CD14-positive monocyte (primary cell): Measurements from ENCODE around the gene TNNT1. TPM values are rescaled to one million over a fixed set of nuclear protein-coding genes. Genes with fewer than 3 reads are reported as not detected.

Source experiments
- DNase-seq, 3 donors: peaks; one replicate each; pipeline ENCODE4 v3.0.0-alpha.2; 2011 to 2022
- H2AFZ ChIP-seq: 2 replicates; pipeline ENCODE4 v1.6.0; 2012; ENCODE audit warnings: mild to moderate bottlenecking, low read depth, low read length, inconsistent platforms; ENCODE audit not compliant: insufficient read depth, poor library complexity, severe bottlenecking
- H3K27ac ChIP-seq, 2 donors: 1 replicate in 1 of 2; 2 replicates in 1 of 2; pipeline ENCODE4 v1.5.1; 2012 to 2013; ENCODE audit warnings: low read length in 2 of 2, control low read depth in 1 of 2, inconsistent platforms in 1 of 2, low read depth in 1 of 2, mild to moderate bottlenecking in 1 of 2
- H3K27me3 ChIP-seq, 2 donors: one replicate each; pipeline versions ENCODE4 v1.6.0 to v1.6.1; 2011 to 2013; ENCODE audit warnings: low read length in 2 of 2; ENCODE audit not compliant: control insufficient read depth in 2 of 2, insufficient read depth in 2 of 2
- H3K36me3 ChIP-seq, 2 donors: replicated peaks in 1 of 2; 1 replicate in 1 of 2; 2 replicates in 1 of 2; pipeline versions ENCODE4 v1.5.1 to v1.6.1; 2012 to 2013; ENCODE audit warnings: low read length in 2 of 2, control low read depth in 1 of 2, inconsistent platforms in 1 of 2, mild to moderate bottlenecking in 1 of 2; ENCODE audit not compliant: insufficient read depth in 2 of 2, control insufficient read depth in 1 of 2
- H3K4me1 ChIP-seq, 2 donors: 1 replicate in 1 of 2; 2 replicates in 1 of 2; pipeline versions ENCODE4 v1.5.1 to v1.6.1; 2012 to 2013; ENCODE audit warnings: low read length in 2 of 2, control low read depth in 1 of 2, inconsistent platforms in 1 of 2, mild to moderate bottlenecking in 1 of 2, moderate library complexity in 1 of 2; ENCODE audit not compliant: insufficient read depth in 2 of 2, control insufficient read depth in 1 of 2
- H3K4me2 ChIP-seq: replicated peaks from 2 replicates; pipeline ENCODE3; 2012; ENCODE audit warnings: low read length, moderate library complexity, mild to moderate bottlenecking; ENCODE audit not compliant: poor library complexity, severe bottlenecking; ENCODE audit errors: extremely low read depth
- H3K4me3 ChIP-seq, 3 experiments: fragments of 200-600 bp in 1 of 3; sonication (generic) in 1 of 3; replicated peaks in 1 of 3; 1 replicate in 2 of 3; 2 replicates in 1 of 3; pipeline ENCODE4 v1.5.1; 2011 to 2013; ENCODE audit warnings: low read length in 3 of 3, mild to moderate bottlenecking in 3 of 3, control low read depth in 2 of 3, low read depth in 2 of 3, inconsistent platforms in 1 of 3, moderate library complexity in 1 of 3
- H3K79me2 ChIP-seq: 2 replicates; pipeline ENCODE4 v1.6.0; 2012; ENCODE audit warnings: mild to moderate bottlenecking, control low read depth, inconsistent platforms, low read length, moderate library complexity; ENCODE audit not compliant: insufficient read depth
- H3K9ac ChIP-seq: 2 replicates; pipeline ENCODE4 v1.6.0; 2017; ENCODE audit warnings: low read length, mild to moderate bottlenecking; ENCODE audit not compliant: insufficient read depth, poor library complexity, severe bottlenecking
- H3K9me3 ChIP-seq, 2 donors: replicated peaks in 1 of 2; 1 replicate in 1 of 2; 2 replicates in 1 of 2; pipeline versions ENCODE4 v1.5.1 to v1.6.1; 2012 to 2013; ENCODE audit warnings: low read length in 2 of 2, control low read depth in 1 of 2; ENCODE audit not compliant: control insufficient read depth in 1 of 2, insufficient read depth in 1 of 2
- H4K20me1 ChIP-seq: 2 replicates; pipeline ENCODE4 v1.6.0; 2012; ENCODE audit warnings: mild to moderate bottlenecking, low read length, control low read depth, moderate library complexity; ENCODE audit not compliant: insufficient read depth
- H3K27ac Mint-ChIP-seq, 7 donors: one replicate each; pipeline ENCODE4 v1.8.0; 2020; ENCODE audit warnings: mild to moderate bottlenecking in 7 of 7, mixed read lengths in 7 of 7, moderate library complexity in 6 of 7, inconsistent platforms in 2 of 7
- H3K27me3 Mint-ChIP-seq, 3 donors: one replicate each; pipeline ENCODE4 v1.8.0; 2021 to 2022; ENCODE audit warnings: low read depth in 3 of 3, mild to moderate bottlenecking in 3 of 3, mixed read lengths in 3 of 3, moderate library complexity in 3 of 3, inconsistent platforms in 1 of 3
- H3K36me3 Mint-ChIP-seq, 2 donors: one replicate each; pipeline ENCODE4 v1.8.0; 2020; ENCODE audit warnings: mixed read lengths in 2 of 2, inconsistent platforms in 1 of 2, mild to moderate bottlenecking in 1 of 2
- H3K4me1 Mint-ChIP-seq: one replicate; pipeline ENCODE4 v1.8.0; 2020; ENCODE audit warnings: mild to moderate bottlenecking, mixed read lengths
- H3K4me3 Mint-ChIP-seq, 2 donors: one replicate each; pipeline ENCODE4 v1.8.0; 2020; ENCODE audit warnings: mild to moderate bottlenecking in 2 of 2, mixed read lengths in 2 of 2, moderate library complexity in 1 of 2
- H3K9me3 Mint-ChIP-seq, 7 donors: one replicate each; pipeline ENCODE4 v1.8.0; 2020 to 2022; ENCODE audit warnings: mixed read lengths in 7 of 7, mild to moderate bottlenecking in 6 of 7, moderate library complexity in 6 of 7, inconsistent platforms in 2 of 7
- CTCF ChIP-seq: fragments of 200-600 bp; IDR thresholded peaks from one replicate; pipeline ENCODE4 v1.8.0; 2022; ENCODE audit warnings: antibody characterized with exemption, mild to moderate bottlenecking
- WGBS: methylation state at CpG from one replicate; pipeline ENCODE4 v1.1.5; 2013; ENCODE audit warnings: missing lambda C conversion rate; ENCODE audit not compliant: insufficient coverage; 5-methylcytosine and 5-hydroxymethylcytosine counted together
- intact Hi-C, 2 donors: fragments of 100-400 bp; cut with micrococcal nuclease; formaldehyde crosslinking; loops; one replicate each; pipeline versions ENCODE4 v1.15.0 to v1.15.1; 2023
- polyA plus RNA-seq, 3 donors: library from polyadenylated mRNA; depleted of rRNA in 1 of 3; unstranded in 2 of 3; stranded (reverse) in 1 of 3; fragments of 300-500 nt in 2 of 3; fragments of >200 nt in 1 of 3; fragmentation: Illumina TruSeq in 2 of 3; gene quantifications; 1 replicate in 2 of 3; 2 replicates in 1 of 3; pipeline ENCODE4 v1.2.3, GENCODE V29; 2012 to 2021

The TNNT1 gene
- polyA plus RNA-seq, 3 donors = 9.4 to 41.9 (median 9.8) TPM

- intact Hi-C loops = no loop called here
- H3K27me3 Mint-ChIP-seq = peaks cover 0 to 2% (median 0%) of the 10 kb centered on the region in 3 donors
- Histone ChIP-seq H3K27ac (no peak overlapping the region), H2AFZ (no peak overlapping the region), H3K9me3 (peaks cover 0 to 11% of the 10 kb centered on the region in 2 donors), H3K9ac (no peak overlapping the region), H3K27me3 (no peaks in the 10 kb centered on the region), H3K4me3 (no peak overlapping the region), H4K20me1 (peaks cover 83% of the 10 kb centered on the region), H3K36me3 (peaks cover 58 to 72% of the 10 kb centered on the region in 2 donors), H3K79me2 (peaks cover 7% of the 10 kb centered on the region), H3K4me2 (no peak overlapping the region), H3K4me1 (peaks cover 10 to 17% of the 10 kb centered on the region in 2 donors)
- H3K27ac Mint-ChIP-seq = peak overlapping the region in 1 of 7 donors; percentile 70
- TF ChIP-seq CTCF = no peak
- H3K36me3 Mint-ChIP-seq = peaks cover 43 to 82% of the 10 kb centered on the region in 2 donors
- DNase-seq = no peak
- 96% methylated on average over 23 of the region's 27 CpGs for WGBS
- H3K9me3 Mint-ChIP-seq = peaks cover 0 to 10% (median 5%) of the 10 kb centered on the region in 7 donors
- peaks cover 13% of the 10 kb centered on the region for H3K4me1 Mint-ChIP-seq
- no peak overlapping the region for H3K4me3 Mint-ChIP-seq
Observed at GRCh38 chr19:55099557-55100506, 49.2 kb downstream of the TNNT1 start.

- Histone ChIP-seq H3K9ac (peak overlapping the region; percentile 15), H3K9me3 (peaks cover 0 to 11% of the 10 kb centered on the region in 2 donors), H3K27ac (peak overlapping the region in 1 of 2 donors; percentile 4), H3K79me2 (peaks cover 7% of the 10 kb centered on the region), H3K4me3 (no peak overlapping the region), H3K4me1 (peaks cover 10 to 17% of the 10 kb centered on the region in 2 donors), H3K4me2 (no peak overlapping the region), H3K27me3 (no peaks in the 10 kb centered on the region), H2AFZ (no peak overlapping the region), H4K20me1 (peaks cover 83% of the 10 kb centered on the region), H3K36me3 (peaks cover 65 to 80% of the 10 kb centered on the region in 2 donors)
- no peak overlapping the region for H3K27ac Mint-ChIP-seq
- DNase-seq = peak in 1 of 3 donors; percentile 49
- peaks cover 46 to 88% of the 10 kb centered on the region in 2 donors for H3K36me3 Mint-ChIP-seq
- WGBS = 85% methylated on average over 24 of the region's 27 CpGs
- peaks cover 0 to 10% (median 5%) of the 10 kb centered on the region in 7 donors for H3K9me3 Mint-ChIP-seq
- H3K27me3 Mint-ChIP-seq = peaks cover 0 to 2% (median 0%) of the 10 kb centered on the region in 3 donors
- H3K4me3 Mint-ChIP-seq = no peak overlapping the region
- intact Hi-C loops = no loop called here
- no peak for TF ChIP-seq CTCF
- H3K4me1 Mint-ChIP-seq = peaks cover 13% of the 10 kb centered on the region
Observed at GRCh38 chr19:55098716-55099556, 50.1 kb downstream of the TNNT1 start.
